GM12864 (cell line): ENCODE results near the gene STOM.
A peak's percentile ranks its signal among the peaks of the same experiment; 100 is the strongest.

ENCODE experiments used
- DNase-seq: peaks from one replicate; pipeline ENCODE4 v3.0.0-alpha.2; 2011; ENCODE audit warnings: low read depth
- H3K4me3 ChIP-seq: 2 replicates; pipeline ENCODE4 v1.5.1; 2011; ENCODE audit warnings: mild to moderate bottlenecking, low read depth, low read length, control low read depth
- TF ChIP-seq, protein P1 (sequence below): IDR thresholded peaks from 2 replicates; pipeline ENCODE4 v1.5.1; 2011; ENCODE audit warnings: low read depth, mild to moderate bottlenecking, moderate library complexity, low read length, control low read depth, inconsistent platforms; ENCODE audit errors: missing control alignments

STOM gene, protein sequence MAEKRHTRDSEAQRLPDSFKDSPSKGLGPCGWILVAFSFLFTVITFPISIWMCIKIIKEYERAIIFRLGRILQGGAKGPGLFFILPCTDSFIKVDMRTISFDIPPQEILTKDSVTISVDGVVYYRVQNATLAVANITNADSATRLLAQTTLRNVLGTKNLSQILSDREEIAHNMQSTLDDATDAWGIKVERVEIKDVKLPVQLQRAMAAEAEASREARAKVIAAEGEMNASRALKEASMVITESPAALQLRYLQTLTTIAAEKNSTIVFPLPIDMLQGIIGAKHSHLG

GRCh38 chr9:121369595-121370265 lies at the start of gene STOM:
Gene STOM (minus strand): TSS chr9:121370250. CDS start chr9:121370187, 63 bp downstream.
- DNase-seq: no peak
- TF ChIP-seq, protein P1, sequence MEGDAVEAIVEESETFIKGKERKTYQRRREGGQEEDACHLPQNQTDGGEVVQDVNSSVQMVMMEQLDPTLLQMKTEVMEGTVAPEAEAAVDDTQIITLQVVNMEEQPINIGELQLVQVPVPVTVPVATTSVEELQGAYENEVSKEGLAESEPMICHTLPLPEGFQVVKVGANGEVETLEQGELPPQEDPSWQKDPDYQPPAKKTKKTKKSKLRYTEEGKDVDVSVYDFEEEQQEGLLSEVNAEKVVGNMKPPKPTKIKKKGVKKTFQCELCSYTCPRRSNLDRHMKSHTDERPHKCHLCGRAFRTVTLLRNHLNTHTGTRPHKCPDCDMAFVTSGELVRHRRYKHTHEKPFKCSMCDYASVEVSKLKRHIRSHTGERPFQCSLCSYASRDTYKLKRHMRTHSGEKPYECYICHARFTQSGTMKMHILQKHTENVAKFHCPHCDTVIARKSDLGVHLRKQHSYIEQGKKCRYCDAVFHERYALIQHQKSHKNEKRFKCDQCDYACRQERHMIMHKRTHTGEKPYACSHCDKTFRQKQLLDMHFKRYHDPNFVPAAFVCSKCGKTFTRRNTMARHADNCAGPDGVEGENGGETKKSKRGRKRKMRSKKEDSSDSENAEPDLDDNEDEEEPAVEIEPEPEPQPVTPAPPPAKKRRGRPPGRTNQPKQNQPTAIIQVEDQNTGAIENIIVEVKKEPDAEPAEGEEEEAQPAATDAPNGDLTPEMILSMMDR: no peak

DNA sequence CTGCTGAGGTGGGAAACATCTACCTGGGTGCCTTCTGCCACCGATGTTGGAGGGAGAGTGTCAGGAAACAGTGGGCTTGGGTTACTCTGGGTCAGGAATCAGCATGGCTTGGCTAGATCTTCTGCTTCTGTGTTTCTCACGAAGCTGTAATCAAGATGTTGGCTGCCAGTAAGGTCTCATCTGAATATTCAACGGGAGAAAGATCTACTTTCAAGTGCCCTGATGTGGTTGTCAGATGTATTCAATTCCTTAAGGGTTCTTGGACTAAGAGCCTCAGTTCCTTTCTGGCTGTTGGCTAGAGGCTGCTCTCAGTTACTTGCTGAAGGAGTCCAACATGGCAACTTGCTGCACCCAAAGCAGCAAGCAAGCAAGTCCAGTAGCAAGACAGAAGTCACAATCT lies 41.9 kb upstream of the STOM start:
- no peak overlapping the region for H3K4me3 ChIP-seq
- DNase-seq: no peak
- TF ChIP-seq, protein P1: no peak

More at GRCh38 chr9:121369595-121370265, at the start of gene STOM:
- H3K4me3 ChIP-seq: peak within 1 kb of the TSS; percentile 91

GRCh38 chr9:121405899-121406298 lies 35.8 kb upstream of the STOM start:
- TF ChIP-seq, protein P1: no peak
- H3K4me3 ChIP-seq: no peak overlapping the region
- no peak for DNase-seq

DNA sequence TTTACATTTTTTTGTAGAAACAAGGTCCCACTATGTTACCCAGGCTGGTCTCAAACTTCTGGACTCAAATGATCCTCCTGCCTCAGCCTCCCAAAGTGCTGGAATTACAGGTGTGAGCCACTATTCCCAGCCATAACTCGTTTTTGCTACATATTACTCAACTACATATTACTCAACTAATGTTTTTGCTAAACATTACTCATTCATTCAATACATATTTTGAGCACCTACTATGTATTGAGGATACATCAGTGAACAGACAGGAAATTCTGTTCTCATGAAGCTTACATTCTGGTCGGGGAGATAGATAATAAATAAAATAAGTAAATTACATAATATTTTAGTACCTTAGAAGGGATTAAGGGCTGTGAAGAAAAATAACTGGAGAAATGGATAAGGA lies 34.9 kb upstream of the STOM start:
- DNase-seq: no peak
- TF ChIP-seq, protein P1: no peak
- H3K4me3 ChIP-seq: no peak overlapping the region

- DNase-seq: peak; percentile 40
Observed at GRCh38 chr9:121399883-121400607, 30.0 kb upstream of the STOM start.

DNA sequence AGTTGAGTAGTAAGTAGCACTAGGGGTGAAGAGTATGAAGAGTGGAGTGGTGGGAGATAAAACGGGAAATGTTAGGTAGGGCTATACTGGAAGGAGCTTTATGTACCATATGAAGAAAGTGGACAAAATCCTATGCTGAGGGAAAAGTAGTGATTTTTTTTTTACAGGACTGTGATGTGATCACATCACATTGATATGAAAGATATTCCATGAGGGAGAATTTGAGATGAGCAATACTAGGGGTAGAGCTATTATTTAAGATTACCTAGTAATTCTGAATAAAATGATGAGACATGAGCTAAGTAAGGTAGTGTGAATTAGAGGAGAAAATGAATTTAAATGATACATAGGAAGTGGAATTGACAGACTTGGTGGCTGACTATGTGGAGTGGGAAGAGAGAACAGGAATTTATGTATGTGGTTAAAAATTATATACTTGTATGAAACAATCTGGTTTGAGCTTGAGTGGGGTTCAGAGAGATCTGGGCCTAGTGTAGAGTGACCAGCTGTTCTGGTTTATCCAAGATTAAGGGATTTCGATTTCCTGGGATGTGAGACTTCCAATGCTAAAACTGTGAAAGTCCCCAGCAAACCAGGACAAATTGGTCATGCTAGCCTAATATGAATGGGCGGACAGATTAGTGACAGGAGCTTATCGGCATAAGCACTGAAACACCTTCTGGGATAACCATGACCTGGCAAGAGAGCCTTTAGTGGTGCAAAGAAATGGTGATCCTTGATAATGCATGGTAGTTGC lies 29.3 kb upstream of the STOM start:
- DNase-seq: no peak
- TF ChIP-seq, protein P1: no peak
- H3K4me3 ChIP-seq: no peak overlapping the region

More at GRCh38 chr9:121399883-121400607, 30.0 kb upstream of the STOM start:
- TF ChIP-seq, protein P1: peak; percentile 48
- no peak overlapping the region for H3K4me3 ChIP-seq
